NCI-H345 (cell line): Measurements from ENCODE around the gene NOL4L.
A peak's percentile ranks its signal among the peaks of the same experiment; 100 is the strongest.

Source experiments
- DNase-seq: peaks from one replicate; lab custom pipeline; 2025; lab: John Stamatoyannopoulos, UW

Gene NOL4L, protein sequence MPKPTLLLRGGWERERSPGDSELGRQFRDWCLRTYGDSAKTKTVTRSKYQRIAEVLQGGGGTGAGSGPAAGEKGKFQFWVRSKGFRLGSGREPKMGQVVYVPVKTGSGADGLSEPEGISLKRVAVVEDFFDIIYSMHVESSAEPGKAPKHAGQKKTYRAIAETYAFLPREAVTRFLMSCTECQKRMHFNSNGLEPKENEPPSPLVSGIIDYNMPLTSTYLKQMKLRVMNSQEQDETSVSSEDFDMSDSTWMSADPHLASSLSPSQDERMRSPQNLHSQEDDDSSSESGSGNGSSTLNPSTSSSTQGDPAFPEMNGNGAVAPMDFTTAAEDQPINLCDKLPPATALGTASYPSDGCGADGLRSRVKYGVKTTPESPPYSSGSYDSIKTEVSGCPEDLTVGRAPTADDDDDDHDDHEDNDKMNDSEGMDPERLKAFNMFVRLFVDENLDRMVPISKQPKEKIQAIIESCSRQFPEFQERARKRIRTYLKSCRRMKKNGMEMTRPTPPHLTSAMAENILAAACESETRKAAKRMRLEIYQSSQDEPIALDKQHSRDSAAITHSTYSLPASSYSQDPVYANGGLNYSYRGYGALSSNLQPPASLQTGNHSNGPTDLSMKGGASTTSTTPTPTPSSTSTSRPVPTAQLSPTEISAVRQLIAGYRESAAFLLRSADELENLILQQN

DNA sequence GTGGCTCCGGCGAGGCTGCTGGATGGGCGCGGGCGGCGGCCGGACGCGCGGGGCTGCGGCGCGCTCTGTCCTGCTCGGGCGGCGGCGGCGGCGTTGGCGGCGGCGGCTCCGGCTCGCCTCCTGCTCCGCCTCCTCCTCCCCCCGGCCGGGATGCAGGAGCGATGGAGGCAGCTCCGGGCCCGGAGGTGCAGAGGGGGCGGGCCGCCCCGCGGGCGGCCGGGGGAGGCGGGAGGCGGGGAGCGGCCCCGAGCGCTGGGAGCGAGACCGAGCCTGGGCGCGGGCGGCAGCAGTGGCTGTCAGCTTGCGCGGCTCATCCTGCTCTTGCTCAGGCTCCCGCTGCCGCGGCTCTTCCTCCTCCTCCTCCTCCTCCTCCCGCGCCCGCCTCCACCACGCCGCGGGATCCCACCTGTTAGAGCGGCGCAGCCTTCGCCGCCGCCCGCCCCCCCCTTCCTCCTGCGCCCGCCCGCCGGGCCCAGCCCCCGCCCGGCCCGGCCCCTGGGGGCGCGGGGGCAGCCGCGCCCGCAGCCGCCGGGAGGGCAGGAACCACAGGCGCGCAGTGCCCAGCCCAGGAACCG lies at the start of gene NOL4L:
Gene NOL4L, minus strand, starts transcription at position 323 of the 575 bp plus-strand sequence. CDS start 443 bp downstream, outside the sequence.
- DNase-seq, result peak; percentile 69

DNA sequence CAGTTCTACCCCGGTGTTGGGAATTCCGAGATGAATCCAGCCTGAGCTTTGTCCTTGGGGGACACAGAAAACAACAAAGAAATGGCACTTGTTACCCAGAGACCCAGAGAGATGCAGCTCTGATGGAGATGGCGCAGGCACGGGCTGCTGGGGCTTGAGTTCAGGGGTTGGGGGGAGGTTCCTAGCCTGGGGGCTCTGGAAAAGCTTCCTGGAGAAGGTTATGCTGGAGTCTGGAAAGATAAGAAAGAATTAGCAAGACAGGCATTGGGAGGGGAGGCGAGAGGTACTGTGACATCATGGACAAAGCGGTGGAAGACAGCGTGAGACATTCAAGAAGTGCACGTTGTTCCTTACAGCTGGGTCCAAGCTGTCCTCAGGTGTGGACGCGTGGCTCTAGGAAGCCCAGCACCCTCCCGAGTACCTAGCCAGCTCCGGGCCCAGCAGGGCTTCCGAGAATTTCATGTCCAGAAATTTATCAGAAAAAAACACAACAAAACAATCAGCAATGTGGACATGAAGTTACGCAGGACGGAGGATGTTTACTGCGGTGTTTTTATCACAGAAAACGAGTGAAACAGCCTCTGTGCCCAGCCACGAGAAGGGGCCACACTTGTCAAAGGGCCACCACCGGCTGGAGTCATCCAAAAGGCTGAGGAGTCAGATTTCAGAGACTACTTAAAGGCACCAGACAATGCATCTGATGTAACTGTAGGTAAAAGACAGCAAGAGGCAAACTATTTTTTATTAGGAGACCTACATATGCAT lies 49.1 kb upstream of the NOL4L start:
- peak; percentile 11 for DNase-seq

DNA sequence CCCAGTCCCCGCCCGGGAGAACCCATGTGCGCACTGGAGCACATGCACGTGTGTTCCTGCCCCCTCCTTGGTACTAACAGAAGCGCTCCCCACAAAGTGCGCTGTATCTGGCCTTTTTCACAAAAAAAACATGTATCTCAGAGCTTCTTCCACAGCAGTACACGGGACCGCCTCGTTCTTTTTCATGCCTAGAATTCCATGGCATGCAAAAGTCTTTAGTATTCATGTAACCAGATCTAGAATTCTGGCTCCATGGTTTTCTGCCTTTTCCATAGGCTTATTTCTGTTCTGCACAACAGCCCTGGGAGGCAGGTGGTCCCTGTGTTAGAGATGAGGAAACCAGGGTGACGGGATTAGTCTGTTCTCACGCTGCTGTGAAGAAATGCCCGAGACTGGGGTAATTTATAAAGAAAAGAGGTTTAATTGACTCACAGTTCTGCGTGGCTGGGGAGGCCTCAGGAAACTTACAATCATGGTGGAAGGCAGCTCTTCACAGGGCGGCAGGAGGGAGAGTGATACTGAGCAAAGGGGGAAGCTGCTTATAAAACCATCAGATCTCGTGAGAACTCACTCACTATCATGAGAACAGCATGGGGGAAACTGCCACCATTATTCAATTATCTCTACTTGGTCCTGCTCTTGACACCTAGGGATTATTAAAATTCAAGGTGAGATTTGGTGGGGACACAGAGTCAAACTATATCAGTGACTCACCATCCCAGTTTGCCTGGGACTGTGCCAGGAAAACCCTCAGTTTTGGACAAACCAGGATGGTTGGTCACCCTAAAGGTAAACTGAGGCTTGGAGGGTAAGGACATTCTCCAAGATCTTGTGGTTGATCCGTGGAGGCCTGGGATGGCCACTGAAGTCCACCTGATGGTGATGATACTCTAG lies 47.6 kb upstream of the NOL4L start:
- no peak for DNase-seq

DNA sequence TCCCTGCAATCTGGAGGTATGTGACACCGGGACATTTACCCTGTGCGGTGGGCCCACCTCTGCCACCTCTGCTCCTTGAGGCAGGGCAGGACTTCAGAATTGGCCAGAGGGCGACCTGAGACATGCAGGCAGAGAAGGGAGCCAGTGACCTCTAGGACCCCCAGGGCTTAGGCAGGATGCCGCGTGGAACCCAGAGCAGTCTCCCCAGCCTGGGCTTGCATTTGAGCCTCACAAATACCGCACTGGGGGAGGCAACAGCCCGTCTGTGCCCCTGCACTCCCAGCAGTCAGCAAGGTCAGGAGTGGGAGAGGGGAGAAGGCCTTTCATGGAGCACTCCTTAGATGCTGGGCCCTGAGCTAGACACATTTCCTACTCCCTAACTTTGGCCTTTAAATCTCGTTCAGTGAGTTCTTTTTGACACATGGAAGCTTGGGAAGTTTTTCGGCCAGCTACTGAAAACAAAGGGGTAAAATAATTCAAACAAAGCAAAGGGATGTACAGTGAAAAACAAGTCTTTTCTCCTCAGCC lies 46.9 kb upstream of the NOL4L start:
- DNase-seq, result no peak

DNA sequence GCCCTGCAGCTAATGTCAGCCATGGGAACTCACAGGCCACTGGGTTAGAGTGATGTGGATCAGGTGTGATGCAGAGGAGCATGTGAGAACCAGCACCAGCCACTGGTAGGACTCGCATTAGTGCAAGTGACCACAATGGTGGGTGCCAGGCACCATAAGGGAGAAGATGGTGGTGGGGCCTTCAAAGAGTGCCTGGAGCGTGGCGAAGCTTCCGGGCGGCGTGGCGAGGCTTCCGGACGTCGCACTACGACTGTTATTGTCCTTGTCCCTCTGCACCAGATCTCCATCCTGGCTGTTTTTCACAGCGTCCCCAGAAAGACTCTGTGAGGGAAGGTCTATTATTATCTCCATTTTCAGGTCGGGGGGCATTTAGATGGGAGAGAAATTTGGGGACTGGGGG lies 44.7 kb upstream of the NOL4L start:
- DNase-seq, result no peak

DNA sequence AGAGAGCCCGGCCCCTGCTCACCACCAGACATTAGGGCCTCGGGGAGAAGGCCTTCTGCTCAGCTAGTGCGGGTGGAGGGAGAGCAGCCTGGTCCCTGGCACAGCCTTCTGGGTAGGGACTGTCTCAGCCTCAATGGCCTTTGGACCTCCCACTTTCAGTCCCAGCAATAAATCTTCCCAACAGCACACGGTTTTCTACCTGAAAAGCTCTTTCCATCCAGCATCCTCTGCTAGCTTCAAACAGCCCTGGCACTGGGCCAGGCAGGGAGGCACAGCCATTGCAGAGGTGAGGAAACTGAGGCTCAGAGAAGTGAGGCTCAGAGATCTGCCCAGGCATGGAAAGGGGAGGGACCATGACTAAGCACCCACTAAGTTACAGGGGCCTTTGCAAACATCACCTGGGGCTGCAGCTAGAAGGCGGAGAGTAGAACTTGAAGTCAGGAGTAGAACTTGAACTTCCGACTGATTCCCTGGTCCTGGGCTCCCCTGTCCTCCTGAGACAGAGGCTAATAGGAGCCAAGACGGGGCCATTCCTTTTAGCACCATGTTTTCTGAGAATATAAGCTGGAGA lies 43.9 kb upstream of the NOL4L start:
- DNase-seq, result peak; percentile 53

DNA sequence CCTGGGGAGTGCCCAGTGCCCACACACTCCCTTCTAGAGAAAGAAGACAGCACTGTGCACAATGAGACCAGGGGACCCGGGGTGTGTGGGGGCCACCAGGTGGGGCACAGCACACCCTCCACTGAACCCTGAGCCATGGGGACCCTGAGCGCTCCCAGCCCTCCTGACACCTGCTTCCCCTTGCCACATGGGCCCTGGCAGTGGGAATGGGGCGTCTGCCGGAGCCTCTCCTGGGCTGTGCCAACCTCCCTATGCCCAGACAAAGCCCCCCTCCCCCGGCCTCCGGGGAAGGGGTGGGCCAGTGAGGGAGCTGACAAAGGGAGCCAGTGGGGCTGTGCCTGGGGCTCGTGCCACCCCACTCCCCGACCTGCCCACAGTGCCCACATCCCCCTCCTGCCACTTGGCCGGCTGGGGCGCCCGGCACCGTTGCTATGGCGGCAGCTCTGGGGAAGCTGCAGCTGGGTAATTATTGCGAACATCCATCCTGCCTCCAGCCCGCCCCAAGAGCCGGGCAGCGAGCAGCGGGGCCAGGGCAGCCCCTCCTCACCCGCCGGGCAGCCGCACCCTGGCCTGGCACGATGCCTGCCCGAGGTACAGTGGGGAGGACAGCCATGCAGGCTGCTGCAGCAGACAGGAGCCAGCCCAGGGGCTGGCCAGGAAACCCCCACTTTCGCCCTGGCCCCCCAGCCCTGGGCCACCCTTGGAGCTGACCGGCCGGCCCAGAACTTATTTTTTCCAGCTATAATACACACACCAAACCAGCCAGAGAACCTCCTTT lies 41.9 kb upstream of the NOL4L start:
- peak; percentile 95 for DNase-seq

DNA sequence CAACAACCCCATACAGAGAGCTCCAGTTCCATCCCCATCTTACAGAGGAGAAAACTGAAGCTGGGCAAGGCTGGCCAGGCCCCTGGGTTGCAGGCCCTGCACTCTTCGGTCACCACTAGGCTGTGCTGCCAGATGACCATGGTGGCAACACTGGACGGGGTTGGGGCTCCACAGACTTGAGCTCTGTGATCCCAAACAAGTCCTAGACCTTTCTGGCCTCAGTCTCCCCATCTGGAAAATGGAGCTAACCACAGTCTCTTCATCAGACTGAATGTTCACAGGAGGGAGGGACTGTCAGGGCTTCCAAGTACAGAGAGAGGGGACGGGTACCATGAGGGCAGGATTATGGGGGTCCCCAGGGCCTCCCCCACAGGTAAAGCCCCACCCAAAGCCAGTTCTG lies 41.3 kb upstream of the NOL4L start:
- no peak for DNase-seq

DNA sequence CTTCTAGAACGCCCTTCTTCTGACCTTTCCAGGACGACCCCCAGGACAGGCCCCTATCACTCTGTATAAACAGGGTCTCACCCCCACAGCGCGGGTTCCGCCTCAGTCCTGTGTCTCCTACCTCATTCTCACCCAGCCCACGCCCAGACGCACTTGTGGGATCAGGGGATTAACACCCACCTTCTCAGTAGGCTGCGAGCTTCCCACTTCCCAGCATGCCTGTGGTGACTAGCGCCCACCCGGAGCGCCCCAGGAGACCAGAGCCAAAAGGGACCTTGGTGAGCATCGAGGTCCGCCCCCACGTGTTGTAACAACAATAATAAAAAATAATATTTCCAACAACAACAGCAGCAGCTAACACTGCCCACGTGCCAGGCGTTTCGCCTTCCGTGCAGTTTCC lies 40.9 kb upstream of the NOL4L start:
- DNase-seq, result no peak

DNA sequence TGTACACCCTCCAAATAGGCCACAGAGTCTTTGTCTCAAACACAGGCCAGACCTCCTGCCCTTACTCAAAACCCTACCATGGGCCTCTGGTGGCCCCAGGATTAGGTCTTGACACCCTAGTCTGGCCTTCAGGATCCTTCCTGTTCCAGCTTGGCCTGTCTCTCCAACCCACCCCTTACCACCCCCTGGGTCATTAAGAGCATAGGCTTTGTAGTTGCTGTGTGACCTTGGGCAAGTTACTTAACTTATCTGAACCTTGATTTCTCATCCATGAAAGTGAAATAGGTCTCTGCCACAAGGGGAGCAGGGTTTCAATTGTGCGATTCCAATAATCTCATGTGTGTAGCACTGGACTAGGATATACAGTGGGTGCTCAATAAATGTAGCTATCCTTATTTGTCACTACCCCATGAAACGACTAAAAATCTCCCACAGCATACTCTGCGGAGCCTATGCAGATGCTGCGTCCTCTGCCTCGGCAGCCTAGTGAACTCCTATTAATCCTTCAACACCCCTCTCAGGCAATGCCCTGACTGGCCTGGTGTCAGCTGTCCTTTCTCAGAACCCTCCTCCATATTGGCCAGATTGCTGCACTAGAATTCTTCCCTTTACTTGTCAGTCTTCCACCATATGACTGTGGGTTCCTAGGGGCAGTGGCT lies 39.7 kb upstream of the NOL4L start:
- DNase-seq, result no peak

DNA sequence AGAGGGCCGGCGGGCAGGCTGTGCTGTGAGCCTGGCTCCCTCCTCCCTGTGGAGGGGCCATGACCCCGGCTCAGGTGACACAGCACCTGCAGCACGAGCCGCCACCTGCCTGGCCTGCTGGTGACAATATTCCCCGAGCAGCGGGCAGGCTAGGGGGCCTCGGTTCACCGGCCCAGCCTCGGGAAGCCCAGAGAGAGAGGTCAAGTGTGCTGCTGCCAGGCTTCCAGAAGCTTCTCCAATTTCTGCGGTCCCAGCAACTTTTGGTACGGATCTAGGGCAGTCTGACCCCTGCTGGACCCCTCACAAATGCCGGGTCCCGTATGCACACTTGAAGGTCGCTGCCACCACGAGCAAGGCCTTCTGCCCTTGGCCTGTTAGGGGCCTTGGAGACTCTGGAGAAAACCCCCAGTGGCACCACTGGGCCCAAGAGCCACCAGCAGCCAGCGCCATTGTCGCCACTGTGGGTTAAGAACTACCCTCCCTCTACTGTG lies 38.6 kb upstream of the NOL4L start:
- no peak for DNase-seq

DNA sequence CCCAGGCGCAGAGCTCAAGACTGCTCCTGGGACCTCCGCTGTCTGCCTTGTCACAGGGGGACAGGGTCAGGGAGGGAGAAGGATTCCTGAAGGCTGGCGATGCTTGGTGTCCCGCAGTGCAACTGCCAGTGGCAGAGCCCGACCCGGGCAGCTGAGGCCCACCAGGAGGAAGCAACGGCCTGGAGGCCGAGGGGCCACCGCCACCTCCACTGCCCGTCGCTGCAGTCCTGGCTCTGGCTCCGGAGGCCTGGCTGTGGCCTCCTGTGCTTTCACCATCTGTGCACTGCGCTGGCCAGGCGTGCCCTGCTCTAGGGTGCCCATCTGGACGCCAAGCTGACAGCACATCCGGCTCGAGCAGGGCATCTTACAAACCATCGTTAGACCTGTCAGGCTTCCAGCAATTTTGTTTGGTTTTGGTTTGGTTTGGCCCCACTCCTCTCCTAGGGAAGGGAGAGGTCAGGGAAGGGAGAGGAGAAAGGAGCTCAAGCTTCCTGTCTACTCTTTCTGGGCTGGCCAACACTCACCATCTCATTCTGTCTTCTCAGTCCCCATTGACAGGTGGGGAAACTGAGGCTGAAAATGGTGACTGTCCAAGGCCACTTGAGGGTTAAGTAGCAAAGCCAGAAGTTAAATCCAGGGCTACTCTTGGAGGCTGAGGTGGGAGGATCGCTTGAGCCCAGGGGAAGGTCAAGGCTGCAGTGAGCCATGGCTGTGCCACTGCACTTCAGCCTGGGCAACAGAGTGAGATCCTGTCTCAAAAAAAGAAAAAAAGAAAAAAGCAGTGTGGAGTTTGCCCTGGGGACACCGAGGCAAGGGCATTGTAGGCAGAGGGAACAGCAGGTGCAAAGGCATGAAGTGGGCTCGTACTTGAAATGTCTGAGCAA lies 37.7 kb upstream of the NOL4L start:
- DNase-seq, result no peak

DNA sequence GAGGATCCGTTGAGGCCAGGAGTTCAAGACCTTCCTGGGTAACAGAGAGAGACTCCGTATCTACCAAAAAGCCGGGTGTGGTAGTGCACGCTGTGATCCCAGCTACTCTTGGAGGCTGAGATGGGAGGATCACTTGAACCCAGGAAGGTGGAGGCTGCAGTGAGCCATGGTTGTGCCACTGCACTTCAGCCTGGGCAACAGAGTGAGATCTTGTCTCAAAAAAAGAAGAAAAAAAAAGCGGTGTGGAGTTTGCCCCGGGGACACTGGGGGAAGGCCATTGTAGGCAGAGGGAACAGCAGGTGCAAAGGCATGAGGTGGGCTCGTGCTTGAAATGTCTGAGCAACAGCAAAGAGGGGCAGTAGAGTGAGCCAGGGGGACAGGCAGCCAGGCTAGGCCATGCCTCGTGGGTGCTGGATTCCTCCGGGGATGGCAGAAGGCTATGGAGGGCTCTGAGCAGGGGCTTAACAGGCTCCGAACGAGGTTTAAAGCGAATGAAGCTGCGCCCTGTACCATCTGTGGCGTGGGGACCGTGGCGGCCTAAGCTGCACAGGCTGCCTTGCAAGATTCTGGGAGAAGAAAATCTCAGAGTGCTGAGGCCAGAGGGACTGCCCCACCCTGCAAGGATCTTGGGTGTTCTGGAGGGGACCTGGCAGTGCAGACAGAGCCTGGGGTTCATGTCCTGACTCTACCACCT lies 36.9 kb upstream of the NOL4L start:
- no peak for DNase-seq

DNA sequence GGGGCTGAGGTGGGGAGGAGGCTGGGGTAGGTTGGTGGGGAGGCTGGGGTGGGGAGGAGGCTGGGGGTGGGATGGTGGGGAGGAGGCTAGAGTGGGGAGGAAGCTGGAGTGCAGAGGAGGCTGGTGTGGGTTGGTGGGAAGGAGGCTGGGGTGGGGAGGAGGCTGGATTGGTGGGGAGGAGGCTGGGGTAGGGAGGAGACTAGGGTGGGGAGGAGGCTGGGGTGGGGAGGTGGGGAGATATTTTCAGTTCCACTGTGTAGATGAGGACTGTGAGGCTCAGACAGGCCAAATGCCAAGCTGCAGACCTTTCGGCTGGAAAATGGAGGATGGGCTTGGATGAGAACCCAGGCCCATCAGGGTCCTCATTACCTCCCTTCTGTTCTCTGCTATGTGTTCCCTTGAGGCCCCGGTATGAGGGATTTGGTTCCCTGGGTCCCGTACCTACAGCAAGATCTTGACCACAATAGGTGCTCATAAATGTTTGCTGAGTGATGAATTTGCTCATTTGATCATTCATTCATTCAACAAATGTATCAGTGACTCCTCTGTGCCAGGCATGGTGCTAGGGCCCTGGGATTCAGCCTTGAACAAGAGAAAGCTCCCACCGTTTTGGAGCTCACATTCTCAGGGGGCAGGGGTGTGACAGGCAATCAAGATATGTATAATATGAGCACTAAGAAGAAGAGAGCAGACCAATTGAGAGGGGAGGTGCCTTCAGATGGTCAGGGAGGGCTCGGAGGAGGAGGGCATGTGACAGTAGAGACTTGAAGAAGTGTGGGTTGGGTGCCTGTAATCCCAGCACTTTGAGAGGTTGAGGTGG lies 36.1 kb upstream of the NOL4L start:
- DNase-seq, result peak; percentile 11

DNA sequence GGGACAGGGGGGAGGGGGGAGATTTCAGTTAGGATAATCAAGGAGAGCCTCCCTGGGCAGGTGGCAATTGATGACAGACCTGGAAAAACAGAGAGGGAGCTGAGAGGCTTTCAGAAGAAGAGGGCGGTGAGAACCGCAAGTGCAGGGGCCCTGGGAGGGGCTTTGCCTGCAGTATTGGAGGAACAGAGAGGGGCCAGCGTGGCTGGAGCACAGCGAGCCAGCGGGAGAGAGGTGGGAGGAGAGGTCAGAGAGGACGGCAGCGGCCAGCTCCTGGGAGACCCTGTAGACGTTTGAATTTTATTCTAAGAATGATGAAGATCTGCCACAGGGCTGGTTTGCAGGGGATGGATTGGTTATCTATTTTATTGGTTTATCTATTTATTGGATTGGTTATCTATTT lies 34.5 kb upstream of the NOL4L start:
- DNase-seq, result no peak

DNA sequence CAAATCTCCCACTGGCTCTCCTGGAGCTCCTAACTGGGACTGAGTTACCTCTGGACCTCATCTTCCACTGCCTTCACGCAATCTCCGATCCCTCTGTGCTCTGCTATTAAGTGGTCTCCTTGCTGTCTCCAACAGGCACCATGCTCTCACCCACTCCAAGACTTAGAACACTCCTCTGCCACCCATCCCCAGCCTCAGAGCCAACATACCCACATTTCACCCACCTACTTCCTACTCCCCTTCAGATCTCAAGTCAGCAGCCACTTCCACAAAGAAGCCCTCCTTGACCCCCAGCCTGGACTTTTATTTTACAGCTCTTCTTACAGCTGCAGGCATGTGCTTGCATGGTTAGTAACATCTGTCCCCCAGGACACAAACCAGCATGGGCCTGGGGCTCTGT lies 29.6 kb upstream of the NOL4L start:
- no peak for DNase-seq

DNA sequence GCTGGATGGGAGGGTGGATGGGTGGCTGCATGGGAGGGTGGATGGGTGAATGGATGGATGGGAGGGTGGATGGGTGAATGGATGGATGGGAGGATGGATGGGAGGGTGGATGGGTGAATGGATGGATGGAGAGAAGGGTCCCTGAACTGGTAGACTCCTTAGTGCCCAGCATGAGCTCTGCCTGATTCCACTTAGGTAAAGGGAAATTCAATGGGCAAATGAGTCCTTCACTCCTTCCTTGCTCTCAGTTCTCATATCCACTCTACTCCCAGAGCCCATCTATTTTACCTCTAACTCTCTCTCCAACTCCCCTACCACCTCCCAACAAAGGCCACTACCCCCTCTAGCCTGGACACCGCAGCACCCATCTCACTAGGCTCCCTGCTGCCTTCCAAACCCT lies 29.2 kb upstream of the NOL4L start:
- DNase-seq, result no peak
